Suppressor macrophage treated with lipopolysaccharide for 4 hours (primary cell): ENCODE measurements around the gene WFDC1.
A peak's percentile ranks its signal among the peaks of the same experiment; 100 is the strongest.
"Not testable (repeated sequence)": the region's sequence is repeated elsewhere in the genome, so short reads cannot be mapped to it uniquely, and the experiment has no call there.

Experiments
- DNase-seq: peaks from one replicate; pipeline ENCODE4 v3.0.0-alpha.2; 2020

The WFDC1 gene

GRCh38 chr16:84330685-84331050 is 36.0 kb downstream of the WFDC1 start:
- DNase-seq = no peak

GRCh38 chr16:84331998-84332780 is 37.5 kb downstream of the WFDC1 start:
- no peak for DNase-seq

GRCh38 chr16:84332975-84333684 is 38.5 kb downstream of the WFDC1 start:
- DNase-seq = no peak

GRCh38 chr16:84334058-84334457 is 39.4 kb downstream of the WFDC1 start:
- no peak for DNase-seq

- no peak for DNase-seq
Measured at GRCh38 chr16:84334482-84334881, 39.8 kb downstream of the WFDC1 start.

- not testable (repeated sequence) for DNase-seq
Measured at GRCh38 chr16:84337236-84337635, 42.6 kb downstream of the WFDC1 start.

- DNase-seq = no peak
Measured at GRCh38 chr16:84339311-84339710, 44.6 kb downstream of the WFDC1 start.

GRCh38 chr16:84339766-84340165 is 45.1 kb downstream of the WFDC1 start:
- no peak for DNase-seq

GRCh38 chr16:84340325-84341040 is 45.8 kb downstream of the WFDC1 start:
- peak; percentile 14 for DNase-seq

GRCh38 chr16:84341528-84342295 is 47.0 kb downstream of the WFDC1 start:
- DNase-seq = no peak

GRCh38 chr16:84343800-84344199 is 49.1 kb downstream of the WFDC1 start:
- not testable (repeated sequence) for DNase-seq

- DNase-seq = no peak
Measured at GRCh38 chr16:84344781-84345180, 50.1 kb downstream of the WFDC1 start.

- no peak for DNase-seq
Measured at GRCh38 chr16:84347161-84347560, 52.5 kb downstream of the WFDC1 start.

GRCh38 chr16:84348386-84348888 is 53.8 kb downstream of the WFDC1 start:
- no peak for DNase-seq

- DNase-seq = no peak
Measured at GRCh38 chr16:84349862-84350684, 55.4 kb downstream of the WFDC1 start.

GRCh38 chr16:84350685-84351400 is 56.2 kb downstream of the WFDC1 start:
- no peak for DNase-seq

GRCh38 chr16:84351630-84352029 is 57.0 kb downstream of the WFDC1 start:
- DNase-seq = no peak

GRCh38 chr16:84354306-84354705 is 59.6 kb downstream of the WFDC1 start:
- no peak for DNase-seq

GRCh38 chr16:84355149-84355548 is 60.5 kb downstream of the WFDC1 start:
- no peak for DNase-seq

- DNase-seq = no peak
Measured at GRCh38 chr16:84356176-84356575, 61.5 kb downstream of the WFDC1 start.

GRCh38 chr16:84356591-84357116 is 62.0 kb downstream of the WFDC1 start:
- DNase-seq = no peak
